Endothelial cell of umbilical vein (primary cell): ENCODE data around the gene TTLL12. TPM values are rescaled to one million over a fixed set of nuclear protein-coding genes. Genes with fewer than 3 reads are reported as not detected.

Experiments used
- BruUV-seq: library from RNA; stranded (reverse); fragments of 400-500 nt; replicated peaks from 2 replicates; lab custom pipeline; 2021; lab: Mats Ljungman, UMichigan
- CTCF ChIA-PET: fragments of 300-600, 350-600 bp; sonication (Branson Sonifier 250); formaldehyde crosslinking; loops from one replicate; lab custom pipeline; 2021; ENCODE audit warnings: antibody characterized with exemption, inconsistent platforms; lab: Charles Lee
- POLR2A ChIA-PET: fragments of 300-600, 350-600 bp; sonication (Branson Sonifier 250); formaldehyde crosslinking; loops from one replicate; lab custom pipeline; 2021; ENCODE audit warnings: antibody characterized with exemption, inconsistent platforms; lab: Charles Lee
- DNase-seq: peaks from one replicate; pipeline ENCODE4 v3.0.0-alpha.2; 2011; ENCODE audit warnings: low read depth, low spot score
- FAIRE-seq: peaks from 2 replicates; lab custom pipeline; 2011; peaks lifted over from hg19 to GRCh38; lab: Jason Lieb, UNC
- H2AFZ ChIP-seq: 2 replicates; pipeline ENCODE4 v1.6.0; 2012; ENCODE audit warnings: low read depth, low read length, control low read depth, inconsistent platforms
- H3K27ac ChIP-seq: 2 replicates; pipeline ENCODE4 v1.5.1; 2011; ENCODE audit warnings: low read depth, mild to moderate bottlenecking, control low read depth, low read length, moderate library complexity; ENCODE audit not compliant: insufficient read depth
- H3K27me3 ChIP-seq, 2 experiments: 2 replicates each; pipeline versions ENCODE4 v1.6.0 to v1.6.1; 2011; ENCODE audit warnings: low read length in 2 of 2, mixed read lengths in 1 of 2; ENCODE audit not compliant: control insufficient read depth in 2 of 2, insufficient read depth in 2 of 2
- H3K36me3 ChIP-seq, 2 experiments: 2 replicates in 1 of 2; 3 replicates in 1 of 2; pipeline ENCODE4 v1.5.1; 2011; ENCODE audit warnings: low read length in 2 of 2, mild to moderate bottlenecking in 1 of 2, moderate library complexity in 1 of 2; ENCODE audit not compliant: control insufficient read depth in 2 of 2, insufficient read depth in 2 of 2; ENCODE audit errors: extremely low read depth in 1 of 2
- H3K4me1 ChIP-seq: 3 replicates; pipeline ENCODE4 v1.5.1; 2011; ENCODE audit warnings: mild to moderate bottlenecking, low read length; ENCODE audit not compliant: control insufficient read depth, insufficient read depth; ENCODE audit errors: extremely low read depth
- H3K4me2 ChIP-seq: 2 replicates; pipeline ENCODE4 v1.6.1; 2011; ENCODE audit warnings: low read length, control low read depth, mixed read lengths; ENCODE audit not compliant: insufficient read depth
- H3K4me3 ChIP-seq, 3 experiments: fragments of 200-600 bp in 1 of 3; sonication (generic), shearing (Covaris generic) in 1 of 3; replicated peaks in 1 of 3; 2 replicates each; pipeline ENCODE4 v1.5.1; 2011 to 2016; ENCODE audit warnings: control low read depth in 3 of 3, low read length in 3 of 3, mild to moderate bottlenecking in 2 of 3, inconsistent platforms in 1 of 3, low read depth in 1 of 3, moderate library complexity in 1 of 3; ENCODE audit not compliant: insufficient read depth in 1 of 3
- H3K79me2 ChIP-seq: 2 replicates; pipeline ENCODE4 v1.6.0; 2012; ENCODE audit warnings: low read length, inconsistent platforms; ENCODE audit not compliant: control insufficient read depth, insufficient read depth
- H3K9ac ChIP-seq: replicated peaks from 2 replicates; pipeline ENCODE3; 2011; ENCODE audit warnings: low read length, control low read depth; ENCODE audit not compliant: insufficient read depth; ENCODE audit errors: extremely low read depth
- H3K9me1 ChIP-seq: replicated peaks from 3 replicates; pipeline ENCODE4 v1.6.0; 2011; ENCODE audit warnings: mild to moderate bottlenecking, low read length; ENCODE audit not compliant: control insufficient read depth, insufficient read depth; ENCODE audit errors: extremely low read depth
- H3K9me3 ChIP-seq: replicated peaks from 2 replicates; pipeline ENCODE4 v1.5.1; 2012; ENCODE audit warnings: low read length, inconsistent platforms; ENCODE audit not compliant: control insufficient read depth, insufficient read depth
- H4K20me1 ChIP-seq: replicated peaks from 2 replicates; pipeline ENCODE3; 2011; ENCODE audit warnings: mild to moderate bottlenecking, low read length; ENCODE audit not compliant: control insufficient read depth, insufficient read depth; ENCODE audit errors: extremely low read depth
- EZH2 ChIP-seq: IDR thresholded peaks from 2 replicates; pipeline ENCODE4 v1.6.1; 2012; ENCODE audit warnings: borderline replicate concordance, low read depth, mild to moderate bottlenecking, moderate library complexity, low read length, inconsistent platforms; ENCODE audit not compliant: severe bottlenecking
- FOS ChIP-seq: IDR thresholded peaks from 2 replicates; pipeline ENCODE4 v1.6.1; 2011; ENCODE audit warnings: mild to moderate bottlenecking, low read length, moderate library complexity, borderline replicate concordance; ENCODE audit not compliant: insufficient read depth
- GATA2 ChIP-seq: IDR thresholded peaks from 2 replicates; pipeline ENCODE4 v1.7.0; 2011; ENCODE audit warnings: low read depth, mild to moderate bottlenecking, moderate library complexity, mixed read lengths, low read length; ENCODE audit not compliant: insufficient read length, insufficient read depth
- JUN ChIP-seq: IDR thresholded peaks from 2 replicates; pipeline ENCODE4 v1.6.1; 2011; ENCODE audit warnings: borderline replicate concordance, low read depth; ENCODE audit not compliant: insufficient read length, insufficient read depth
- MAX ChIP-seq: IDR thresholded peaks from 2 replicates; pipeline ENCODE4 v1.6.1; 2011; ENCODE audit not compliant: insufficient read depth, insufficient read length
- MYC ChIP-seq: IDR thresholded peaks from one replicate; pipeline ENCODE4 v1.6.1; 2011; ENCODE audit warnings: mild to moderate bottlenecking, low read depth, low read length
- POLR2A ChIP-seq: IDR thresholded peaks from 2 replicates; pipeline ENCODE4 v1.6.1; 2012; ENCODE audit warnings: low read depth, mild to moderate bottlenecking, control low read depth, low read length
- POLR2AphosphoS5 ChIP-seq: IDR thresholded peaks from 2 replicates; pipeline ENCODE4 v1.6.1; 2012; ENCODE audit warnings: low read depth, mild to moderate bottlenecking, control low read depth, low read length, moderate library complexity; ENCODE audit not compliant: insufficient read depth
- dilution Hi-C: fragments of 300-500 bp; cut with MboI; formaldehyde crosslinking; loops from one replicate; pipeline ENCODE4 v1.15.0; 2019; ENCODE audit warnings: low sequenced_read_pairs; ENCODE audit not compliant: extremely low pct_ligation_motif_present
- intact Hi-C: fragments of 100-400 bp; cut with micrococcal nuclease; formaldehyde crosslinking; loops from one replicate; pipeline ENCODE4 v1.10.0; 2022
- polyA plus RNA-seq, 4 experiments: library from polyadenylated mRNA; depleted of rRNA in 3 of 4; stranded (reverse) in 3 of 4; unstranded in 1 of 4; fragments of >200 nt; gene quantifications; 2 replicates each; pipeline versions ENCODE4 v1.2.1 to v1.2.3, GENCODE V29; 2011 to 2012; ENCODE audit warnings: missing spikeins in 1 of 4
- total RNA-seq: library from RNA; stranded (reverse); gene quantifications from 2 replicates; pipeline ENCODE4 v1.2.3, GENCODE V29; 2021
- TF ChIP-seq, protein P1 (sequence below), 2 donors: IDR thresholded peaks; 1 replicate in 1 of 2; 2 replicates in 1 of 2; pipeline ENCODE4 v1.5.1; 2011; ENCODE audit warnings: low read length in 2 of 2, mild to moderate bottlenecking in 2 of 2, moderate library complexity in 2 of 2, control low read depth in 1 of 2, inconsistent platforms in 1 of 2, low read depth in 1 of 2; ENCODE audit not compliant: insufficient read depth in 1 of 2; ENCODE audit errors: extremely low read depth in 1 of 2

Gene TTLL12
- total and polyA plus RNA-seq, 2 donors (not counting 3 experiments of a cell fraction or from before 2014, with no cell fraction given) = 26.2 to 36.5 TPM

GRCh38 chr22:43209523-43209890, 22.6 kb upstream of the TTLL12 start:
- H3K4me3 ChIP-seq = no peak overlapping the region
- no peaks in the 10 kb centered on the region for H3K27me3 ChIP-seq
- TF ChIP-seq FOS = no peak
- TF ChIP-seq EZH2 = no peak
- TF ChIP-seq, protein P1, sequence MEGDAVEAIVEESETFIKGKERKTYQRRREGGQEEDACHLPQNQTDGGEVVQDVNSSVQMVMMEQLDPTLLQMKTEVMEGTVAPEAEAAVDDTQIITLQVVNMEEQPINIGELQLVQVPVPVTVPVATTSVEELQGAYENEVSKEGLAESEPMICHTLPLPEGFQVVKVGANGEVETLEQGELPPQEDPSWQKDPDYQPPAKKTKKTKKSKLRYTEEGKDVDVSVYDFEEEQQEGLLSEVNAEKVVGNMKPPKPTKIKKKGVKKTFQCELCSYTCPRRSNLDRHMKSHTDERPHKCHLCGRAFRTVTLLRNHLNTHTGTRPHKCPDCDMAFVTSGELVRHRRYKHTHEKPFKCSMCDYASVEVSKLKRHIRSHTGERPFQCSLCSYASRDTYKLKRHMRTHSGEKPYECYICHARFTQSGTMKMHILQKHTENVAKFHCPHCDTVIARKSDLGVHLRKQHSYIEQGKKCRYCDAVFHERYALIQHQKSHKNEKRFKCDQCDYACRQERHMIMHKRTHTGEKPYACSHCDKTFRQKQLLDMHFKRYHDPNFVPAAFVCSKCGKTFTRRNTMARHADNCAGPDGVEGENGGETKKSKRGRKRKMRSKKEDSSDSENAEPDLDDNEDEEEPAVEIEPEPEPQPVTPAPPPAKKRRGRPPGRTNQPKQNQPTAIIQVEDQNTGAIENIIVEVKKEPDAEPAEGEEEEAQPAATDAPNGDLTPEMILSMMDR (IDR thresholded peaks at IDR 0.05; ENCODE audit: extremely low read depth in 1 of 2, insufficient read depth in 1 of 2, low read depth in 1 of 2, low read length in 2 of 2) = no peak
- no peaks in the 10 kb centered on the region for H3K9me3 ChIP-seq
- no peak overlapping the region for H2AFZ ChIP-seq
- no peaks in the 10 kb centered on the region for H4K20me1 ChIP-seq
- DNase-seq = no peak
- no peaks in the 10 kb centered on the region for H3K79me2 ChIP-seq
- H3K36me3 ChIP-seq = no peaks in the 10 kb centered on the region
- no peak for FAIRE-seq
- no peak overlapping the region for H3K9ac ChIP-seq
- dilution Hi-C loops = no loop called here
- no peak overlapping the region for H3K27ac ChIP-seq
- no peak overlapping the region for H3K4me2 ChIP-seq
- ChIA-PET POLR2A (no interaction called here), CTCF (interaction anchor here (1.7 kb wide), 1 partner anchor 22 kb away, joined by 4 read pairs; no protein-coding TSS in a partner anchor)
- BruUV-seq = no TSS peak
- H3K4me1 ChIP-seq = no peaks in the 10 kb centered on the region
- intact Hi-C loops = no loop called here
- H3K9me1 ChIP-seq = no peaks in the 10 kb centered on the region

DNA sequence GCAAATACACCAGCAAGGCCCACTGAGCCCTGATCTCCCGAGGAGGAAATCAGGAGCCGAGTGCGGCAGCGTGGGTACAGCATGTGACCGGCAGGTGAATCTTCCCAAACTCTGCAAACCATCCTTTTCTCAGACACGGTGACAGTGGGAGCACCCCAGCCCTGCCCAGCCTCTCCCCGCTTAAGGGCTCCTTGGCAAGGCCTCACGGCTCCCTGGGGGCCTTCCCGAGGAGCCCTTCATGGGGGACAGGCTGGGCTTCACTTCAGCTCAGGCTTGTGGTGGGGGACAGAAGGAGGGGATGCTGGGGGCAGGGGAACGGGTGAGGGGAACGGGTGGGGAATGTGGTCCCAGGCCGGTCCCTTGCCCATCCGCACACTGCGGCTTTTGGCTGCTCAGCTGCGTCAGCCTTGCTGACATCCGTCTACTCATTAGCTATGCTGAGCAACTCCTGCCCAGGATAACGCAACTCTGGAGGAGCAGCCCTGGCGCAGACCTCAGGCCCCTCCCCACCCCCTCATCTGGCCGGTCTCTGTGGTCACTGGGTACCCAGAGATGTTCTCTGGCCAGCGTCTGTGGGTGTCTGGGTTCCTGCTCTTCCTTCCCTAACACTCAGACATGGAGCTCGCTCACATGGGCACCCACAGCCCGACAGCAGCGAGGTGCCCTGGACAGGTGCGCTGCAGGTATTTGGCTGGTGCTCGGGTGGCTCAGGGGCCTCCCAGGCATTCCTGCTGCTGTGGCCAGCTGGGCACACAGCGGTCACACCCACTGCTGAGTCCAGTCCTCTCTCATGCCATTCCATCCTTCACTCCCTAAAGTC, 22.0 kb upstream of the TTLL12 start:
- Histone ChIP-seq H3K9me3 (no peaks in the 10 kb centered on the region), H3K4me2 (no peak overlapping the region), H3K4me1 (no peaks in the 10 kb centered on the region), H2AFZ (no peak overlapping the region), H3K79me2 (no peaks in the 10 kb centered on the region), H3K27me3 (no peaks in the 10 kb centered on the region), H3K9me1 (no peaks in the 10 kb centered on the region), H3K9ac (no peak overlapping the region), H4K20me1 (no peaks in the 10 kb centered on the region), H3K4me3 (no peak overlapping the region), H3K27ac (no peak overlapping the region), H3K36me3 (no peaks in the 10 kb centered on the region)
- TF ChIP-seq POLR2A (no peak), GATA2 (no peak), EZH2 (no peak), MAX (no peak), JUN (no peak), FOS (no peak), MYC (no peak), POLR2AphosphoS5 (no peak)
- TF ChIP-seq, protein P1 (IDR thresholded peaks at IDR 0.05; ENCODE audit: extremely low read depth in 1 of 2, insufficient read depth in 1 of 2, low read depth in 1 of 2, low read length in 2 of 2) = no peak
- dilution Hi-C loops (no loop called here), intact Hi-C loops (no loop called here)
- DNase-seq (no peak), FAIRE-seq (no peak)
- POLR2A ChIA-PET = no interaction called here
- CTCF ChIA-PET = interaction anchor here (1.7 kb wide), 1 partner anchor 21 kb away, joined by 4 read pairs; no protein-coding TSS in a partner anchor
- BruUV-seq = no TSS peak
